Islet precursor cell (in vitro differentiated cells): ENCODE results near the gene SBF1.
A peak's percentile ranks its signal among the peaks of the same experiment; 100 is the strongest.
"Not testable (repeated sequence)": the region's sequence is repeated elsewhere in the genome, so short reads cannot be mapped to it uniquely, and the experiment has no call there.

Source experiments
- DNase-seq: peaks from one replicate; pipeline ENCODE4 v3.0.0-alpha.2; 2018

SBF1 gene

GRCh38 chr22:50474710-50475651 is at the start of gene SBF1:
Gene SBF1 (minus strand): TSS chr22:50475035. CDS start chr22:50474840, 195 bp downstream.
- DNase-seq, result peak; percentile 93

- DNase-seq, result peak; percentile 70
Observed at GRCh38 chr22:50523806-50524675, 49.2 kb upstream of the SBF1 start.

- no peak for DNase-seq
Observed at GRCh38 chr22:50523458-50523805, 48.6 kb upstream of the SBF1 start.

- DNase-seq, result peak; percentile 46
Observed at GRCh38 chr22:50522806-50523438, 48.1 kb upstream of the SBF1 start.

GRCh38 chr22:50522208-50522805 is 47.5 kb upstream of the SBF1 start:
- peak; percentile 47 for DNase-seq

GRCh38 chr22:50521710-50522109 is 46.9 kb upstream of the SBF1 start:
- peak; percentile 48 for DNase-seq

GRCh38 chr22:50520826-50521453 is 46.1 kb upstream of the SBF1 start:
- no peak for DNase-seq

- not testable (repeated sequence) for DNase-seq
Observed at GRCh38 chr22:50520184-50520583, 45.3 kb upstream of the SBF1 start.

- no peak for DNase-seq
Observed at GRCh38 chr22:50519151-50519550, 44.3 kb upstream of the SBF1 start.

- no peak for DNase-seq
Observed at GRCh38 chr22:50518606-50519005, 43.8 kb upstream of the SBF1 start.

GRCh38 chr22:50517495-50518260 is 42.8 kb upstream of the SBF1 start:
- DNase-seq, result peak; percentile 47

- DNase-seq, result no peak
Observed at GRCh38 chr22:50516891-50517290, 42.1 kb upstream of the SBF1 start.

- peak; percentile 57 for DNase-seq
Observed at GRCh38 chr22:50516068-50516467, 41.2 kb upstream of the SBF1 start.

GRCh38 chr22:50513175-50513574 is 38.3 kb upstream of the SBF1 start:
- no peak for DNase-seq

GRCh38 chr22:50508897-50509296 is 34.1 kb upstream of the SBF1 start:
- no peak for DNase-seq

GRCh38 chr22:50507991-50508884 is 33.4 kb upstream of the SBF1 start, which contains the start of gene NCAPH2:
Gene NCAPH2 (plus strand): TSS chr22:50508224. CDS start chr22:50508338, 114 bp downstream.
- peak; percentile 98 for DNase-seq

- no peak for DNase-seq
Observed at GRCh38 chr22:50507421-50507990, 32.7 kb upstream of the SBF1 start, which contains the start of gene LMF2. Gene LMF2 (minus strand): TSS chr22:50507702. CDS start chr22:50507675, 27 bp downstream.

GRCh38 chr22:50506611-50507420 is 32.0 kb upstream of the SBF1 start:
- DNase-seq, result peak; percentile 70
